GM23338 (cell line): Measurements from ENCODE around the gene CTRB2.

Experiments used
- CTCF ChIP-seq, 2 experiments: fragments of 200-600 bp in 1 of 2; sonication (generic) in 1 of 2; conservative IDR thresholded peaks; 2 replicates each; pipeline versions ENCODE4 v1.5.1 to v1.6.1; 2016 to 2017; ENCODE audit warnings: antibody characterized with exemption in 2 of 2, low read depth in 2 of 2, mild to moderate bottlenecking in 2 of 2, moderate library complexity in 1 of 2
- EZH2 ChIP-seq: fragments of 200-600 bp; sonication (generic); IDR thresholded peaks from one replicate; pipeline ENCODE4 v1.8.0; 2017; ENCODE audit warnings: antibody characterized with exemption, mild to moderate bottlenecking, low read depth; ENCODE audit not compliant: unreplicated experiment
- EZH2phosphoT487 ChIP-seq: fragments of 200-600 bp; sonication (generic); IDR thresholded peaks from one replicate; pipeline ENCODE4 v1.8.1; 2018; ENCODE audit warnings: antibody characterized with exemption; ENCODE audit not compliant: unreplicated experiment
- JUNB ChIP-seq: IDR thresholded peaks from one replicate; pipeline ENCODE4 v1.6.1; 2016; ENCODE audit warnings: antibody characterized with exemption; ENCODE audit not compliant: unreplicated experiment
- TF ChIP-seq, protein P1 (sequence below): IDR thresholded peaks from one replicate; pipeline ENCODE4 v1.6.1; 2018; ENCODE audit warnings: antibody characterized with exemption; ENCODE audit not compliant: unreplicated experiment

DNA sequence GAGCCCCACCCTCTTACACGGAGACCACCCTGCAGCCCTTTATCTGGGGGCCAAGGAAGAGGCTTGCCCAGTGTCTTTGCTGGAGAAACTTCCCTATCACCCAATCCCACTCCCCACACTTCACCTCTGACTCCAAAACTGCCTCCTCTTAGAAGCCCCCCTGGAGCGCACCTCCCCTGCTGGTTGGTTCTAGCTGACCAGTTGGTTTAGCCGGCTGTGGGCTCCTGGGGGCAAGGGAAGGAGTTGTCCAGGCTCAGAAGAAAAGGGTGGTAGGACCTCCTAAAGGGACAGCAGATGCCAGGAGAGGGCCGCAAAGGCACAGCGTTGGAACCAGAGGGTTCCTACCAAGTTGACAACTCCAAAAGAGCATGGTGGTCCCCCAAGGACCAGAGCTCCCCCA is 42.5 kb upstream of the CTRB2 start:
- no peak for TF ChIP-seq EZH2
- TF ChIP-seq JUNB = no peak
- TF ChIP-seq CTCF (conservative IDR thresholded peaks at IDR 0.05; ENCODE audit: low read depth in 2 of 2) = no peak
- TF ChIP-seq, protein P1, sequence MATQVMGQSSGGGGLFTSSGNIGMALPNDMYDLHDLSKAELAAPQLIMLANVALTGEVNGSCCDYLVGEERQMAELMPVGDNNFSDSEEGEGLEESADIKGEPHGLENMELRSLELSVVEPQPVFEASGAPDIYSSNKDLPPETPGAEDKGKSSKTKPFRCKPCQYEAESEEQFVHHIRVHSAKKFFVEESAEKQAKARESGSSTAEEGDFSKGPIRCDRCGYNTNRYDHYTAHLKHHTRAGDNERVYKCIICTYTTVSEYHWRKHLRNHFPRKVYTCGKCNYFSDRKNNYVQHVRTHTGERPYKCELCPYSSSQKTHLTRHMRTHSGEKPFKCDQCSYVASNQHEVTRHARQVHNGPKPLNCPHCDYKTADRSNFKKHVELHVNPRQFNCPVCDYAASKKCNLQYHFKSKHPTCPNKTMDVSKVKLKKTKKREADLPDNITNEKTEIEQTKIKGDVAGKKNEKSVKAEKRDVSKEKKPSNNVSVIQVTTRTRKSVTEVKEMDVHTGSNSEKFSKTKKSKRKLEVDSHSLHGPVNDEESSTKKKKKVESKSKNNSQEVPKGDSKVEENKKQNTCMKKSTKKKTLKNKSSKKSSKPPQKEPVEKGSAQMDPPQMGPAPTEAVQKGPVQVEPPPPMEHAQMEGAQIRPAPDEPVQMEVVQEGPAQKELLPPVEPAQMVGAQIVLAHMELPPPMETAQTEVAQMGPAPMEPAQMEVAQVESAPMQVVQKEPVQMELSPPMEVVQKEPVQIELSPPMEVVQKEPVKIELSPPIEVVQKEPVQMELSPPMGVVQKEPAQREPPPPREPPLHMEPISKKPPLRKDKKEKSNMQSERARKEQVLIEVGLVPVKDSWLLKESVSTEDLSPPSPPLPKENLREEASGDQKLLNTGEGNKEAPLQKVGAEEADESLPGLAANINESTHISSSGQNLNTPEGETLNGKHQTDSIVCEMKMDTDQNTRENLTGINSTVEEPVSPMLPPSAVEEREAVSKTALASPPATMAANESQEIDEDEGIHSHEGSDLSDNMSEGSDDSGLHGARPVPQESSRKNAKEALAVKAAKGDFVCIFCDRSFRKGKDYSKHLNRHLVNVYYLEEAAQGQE = no peak
- TF ChIP-seq EZH2phosphoT487 = no peak
